GM21515 (cell line): ENCODE results near the gene PRKAR1B.

Experiments
- ATAC-seq: cut with Tn5 transposase; IDR thresholded peaks from one replicate; pipeline ENCODE4 v1.9.1; 2021; ENCODE audit not compliant: unreplicated experiment

PRKAR1B gene

DNA sequence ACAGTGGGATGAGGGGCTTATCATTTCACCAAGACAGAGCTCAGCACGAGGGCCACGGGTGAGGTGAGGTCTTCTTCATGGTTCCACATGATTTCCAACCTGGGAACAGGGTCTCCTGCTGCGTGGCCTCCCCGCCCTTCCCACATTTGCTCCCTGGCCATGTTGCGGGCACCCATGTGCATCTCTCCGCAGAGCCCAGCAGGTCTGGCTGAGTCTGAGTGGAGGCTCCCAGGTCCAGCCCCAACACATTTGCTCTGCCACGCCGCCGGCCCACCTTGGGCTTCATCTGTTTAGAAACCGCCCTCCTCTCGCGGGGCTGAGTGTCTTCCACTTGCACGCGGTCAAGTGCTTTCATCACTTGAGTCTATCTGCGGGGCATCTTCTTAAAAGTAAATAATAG lies 14.8 kb upstream of the PRKAR1B start:
- no peak for ATAC-seq

GRCh38 chr7:741191-741671 lies 14.2 kb upstream of the PRKAR1B start:
- no peak for ATAC-seq

GRCh38 chr7:739983-740942 lies 13.2 kb upstream of the PRKAR1B start:
- no peak for ATAC-seq

DNA sequence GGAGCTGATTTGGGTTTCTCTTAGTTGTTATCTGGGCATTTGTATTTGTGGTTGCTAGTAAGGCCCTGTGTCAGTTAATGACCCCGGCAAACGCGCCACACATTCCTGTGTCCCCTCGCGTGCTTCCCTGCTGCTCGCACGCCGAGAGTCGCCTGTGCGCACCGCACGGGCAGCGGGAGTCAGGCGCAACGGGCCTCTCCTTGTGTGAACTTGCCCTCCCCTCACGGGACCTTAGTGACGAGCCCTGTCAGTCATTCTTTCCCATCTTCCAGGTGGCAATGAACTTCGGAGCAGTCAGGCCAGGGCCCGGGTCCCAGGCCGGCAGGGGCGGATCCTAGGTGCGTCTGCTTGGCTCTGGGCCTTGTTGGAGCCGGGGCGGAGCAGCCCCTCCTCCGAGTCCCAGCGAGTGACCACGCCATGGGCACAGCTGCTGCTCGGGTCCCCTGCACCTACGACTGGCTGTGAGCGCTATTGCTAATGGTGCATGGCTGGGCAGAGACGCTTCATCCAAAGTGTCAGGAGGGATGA lies 12.4 kb upstream of the PRKAR1B start:
- no peak for ATAC-seq

GRCh38 chr7:738723-739454 lies 11.8 kb upstream of the PRKAR1B start:
- ATAC-seq, result no peak

DNA sequence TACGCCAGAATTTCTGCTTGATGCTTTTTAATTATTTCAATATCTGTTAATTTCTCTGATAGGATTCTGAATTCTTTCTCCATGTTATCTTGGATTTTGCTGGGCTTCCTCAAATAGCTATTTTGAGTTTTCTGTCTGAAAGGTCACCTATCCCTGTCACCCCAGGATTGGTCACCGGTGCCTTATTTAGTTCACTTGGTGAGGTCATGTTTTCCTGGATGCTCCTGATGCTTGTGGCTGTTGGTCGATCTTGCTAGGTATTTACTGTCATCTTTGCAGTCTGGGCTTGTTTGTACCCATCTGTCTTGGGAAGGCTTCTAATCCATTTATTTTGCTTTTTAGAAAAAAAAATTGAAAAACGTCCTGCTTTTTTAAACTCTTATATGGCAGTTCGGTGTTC lies 11.2 kb upstream of the PRKAR1B start:
- no peak for ATAC-seq

DNA sequence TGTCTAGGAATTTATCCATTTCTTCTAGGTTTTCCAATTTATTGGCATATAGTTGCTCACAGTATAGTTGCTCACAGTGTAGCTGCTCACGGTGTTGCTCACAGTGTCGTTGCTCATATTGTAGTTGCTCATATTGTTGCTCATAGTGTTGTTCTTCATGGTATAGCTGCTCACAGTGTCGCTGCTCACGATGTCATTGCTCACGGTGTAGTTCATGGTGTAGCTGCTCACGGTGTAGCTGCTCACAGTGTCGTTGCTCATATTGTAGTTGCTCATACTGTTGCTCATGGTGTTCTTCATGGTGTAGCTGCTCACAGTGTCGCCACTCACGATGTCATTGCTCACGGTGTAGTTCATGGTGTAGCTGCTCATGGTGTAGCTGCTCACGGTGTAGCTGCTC lies 7.7 kb upstream of the PRKAR1B start:
- no peak for ATAC-seq

- ATAC-seq, result no peak
These were observed 7.1 kb upstream of the PRKAR1B start for GRCh38 chr7:734214-734613.

DNA sequence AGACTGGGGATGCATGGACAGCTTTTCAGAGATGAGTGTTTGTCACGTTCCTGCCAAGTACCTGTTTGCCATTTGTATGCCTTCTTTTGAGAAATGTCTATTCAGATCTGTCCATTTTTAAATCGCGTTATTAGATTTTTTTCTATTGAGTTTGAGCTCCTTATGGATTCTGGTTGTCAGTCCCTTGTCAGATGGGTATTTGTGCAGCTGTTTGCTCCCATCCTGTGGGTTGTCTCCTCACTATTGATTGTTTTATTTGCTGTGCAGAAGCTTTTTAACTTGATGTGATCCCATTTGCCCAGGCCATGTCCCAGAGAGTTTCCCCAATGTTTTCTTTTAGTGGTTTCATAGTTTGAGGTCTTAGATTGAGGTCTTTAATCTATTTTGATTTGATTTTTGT lies 5.5 kb upstream of the PRKAR1B start:
- no peak for ATAC-seq

DNA sequence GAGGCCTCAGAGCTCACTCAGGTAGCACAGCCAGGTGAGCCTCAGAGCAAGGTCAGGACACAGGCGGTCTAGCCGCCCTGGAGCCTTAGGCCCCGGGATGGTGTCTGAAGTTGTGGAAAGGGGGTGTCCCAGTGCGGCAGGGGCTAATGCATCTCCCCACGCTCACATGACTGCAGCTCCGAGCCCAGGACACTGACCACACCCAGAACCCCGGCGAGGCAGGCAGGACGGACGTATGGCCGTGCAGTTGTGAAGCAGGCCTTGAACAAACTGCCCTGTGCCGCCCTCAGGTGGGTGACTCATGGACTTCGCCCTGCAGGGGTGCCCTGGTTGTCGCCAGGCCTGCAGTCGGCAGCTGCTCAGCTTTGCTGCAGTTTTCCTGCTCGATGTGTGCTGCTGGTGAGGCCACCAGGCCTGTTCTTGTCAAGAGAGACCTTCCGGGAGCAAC lies 5.0 kb upstream of the PRKAR1B start:
- ATAC-seq, result no peak

GRCh38 chr7:731440-732085 lies 4.5 kb upstream of the PRKAR1B start:
- no peak for ATAC-seq

GRCh38 chr7:730501-731439 lies 3.7 kb upstream of the PRKAR1B start:
- no peak for ATAC-seq

DNA sequence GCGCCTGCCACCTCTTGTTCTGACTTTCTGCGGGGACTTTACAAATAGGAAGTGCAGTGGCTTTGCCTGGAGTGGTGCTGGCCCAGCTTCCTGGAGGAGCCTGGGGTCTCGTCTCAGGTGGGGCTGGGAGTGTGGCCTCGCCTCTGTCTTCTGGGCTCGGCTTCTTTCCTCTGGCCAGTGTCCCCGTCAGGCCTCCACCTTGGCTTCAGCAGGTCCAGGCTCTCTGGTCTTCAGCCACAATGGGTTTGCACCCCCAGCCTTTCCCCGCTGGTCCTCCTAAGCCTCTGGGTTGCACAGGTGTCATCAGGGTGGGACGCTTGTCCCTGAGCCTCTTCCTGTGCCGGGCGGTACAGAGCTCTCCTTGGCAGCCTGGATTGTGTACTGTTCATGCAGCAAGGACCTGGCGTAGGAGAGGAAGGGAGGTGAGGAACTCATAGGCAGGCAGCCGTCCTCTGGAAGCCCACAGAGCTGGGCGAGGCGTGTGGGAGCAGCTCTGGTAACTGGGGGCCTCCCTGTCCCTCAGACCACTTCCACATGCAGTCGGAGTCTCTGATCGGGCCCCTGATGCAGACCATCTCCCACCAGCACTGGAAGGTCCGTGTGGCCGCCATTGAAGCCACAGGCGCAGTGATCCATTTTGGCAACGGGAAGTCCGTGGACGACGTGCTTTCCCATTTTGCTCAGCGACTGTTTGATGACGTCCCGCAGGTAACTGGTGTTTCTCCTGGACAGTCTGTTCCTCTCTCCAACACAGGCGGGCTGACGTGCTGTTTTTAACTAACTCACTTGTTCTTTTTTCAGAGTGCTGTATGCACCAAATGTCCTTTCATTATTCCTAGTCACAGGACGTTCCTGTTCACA lies 2.3 kb upstream of the PRKAR1B start:
- ATAC-seq, result no peak

- no peak for ATAC-seq
These were observed 1.5 kb upstream of the PRKAR1B start for GRCh38 chr7:728602-729001.

DNA sequence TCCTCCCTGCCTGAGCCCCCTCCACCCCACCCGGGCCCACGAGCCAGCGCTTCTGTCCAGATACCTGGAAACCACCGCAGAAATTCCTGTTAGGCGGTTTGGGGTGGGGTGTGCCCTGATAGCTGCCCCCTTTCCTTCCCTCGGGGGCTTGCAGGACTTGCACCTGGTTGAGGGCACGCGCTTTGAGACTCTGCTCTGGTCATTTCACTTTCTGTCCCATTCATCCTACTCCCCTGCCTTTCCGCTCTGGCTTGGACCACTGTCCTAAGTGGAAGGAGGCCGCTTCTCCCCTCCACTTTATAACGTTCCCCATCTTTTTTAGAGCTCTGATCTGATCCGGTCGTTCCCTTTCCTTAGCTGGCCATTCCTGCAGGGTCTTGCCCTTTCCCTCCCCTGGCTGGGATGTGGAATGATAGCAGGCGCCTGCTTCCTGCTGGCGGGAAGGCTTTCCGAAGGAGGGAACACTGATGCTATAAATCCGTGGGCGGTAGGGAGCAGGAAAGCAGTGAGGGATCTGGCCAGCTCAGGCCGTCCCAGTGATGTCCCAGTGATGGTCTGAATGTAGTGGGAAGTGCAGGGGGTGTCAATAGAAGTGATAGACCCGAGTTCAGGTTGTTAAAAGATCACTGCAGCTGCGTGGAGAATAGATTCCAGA lies 852 bp upstream of the PRKAR1B start:
- no peak for ATAC-seq

- no peak for ATAC-seq
These were observed 302 bp downstream of the PRKAR1B start for GRCh38 chr7:726854-727103.

DNA sequence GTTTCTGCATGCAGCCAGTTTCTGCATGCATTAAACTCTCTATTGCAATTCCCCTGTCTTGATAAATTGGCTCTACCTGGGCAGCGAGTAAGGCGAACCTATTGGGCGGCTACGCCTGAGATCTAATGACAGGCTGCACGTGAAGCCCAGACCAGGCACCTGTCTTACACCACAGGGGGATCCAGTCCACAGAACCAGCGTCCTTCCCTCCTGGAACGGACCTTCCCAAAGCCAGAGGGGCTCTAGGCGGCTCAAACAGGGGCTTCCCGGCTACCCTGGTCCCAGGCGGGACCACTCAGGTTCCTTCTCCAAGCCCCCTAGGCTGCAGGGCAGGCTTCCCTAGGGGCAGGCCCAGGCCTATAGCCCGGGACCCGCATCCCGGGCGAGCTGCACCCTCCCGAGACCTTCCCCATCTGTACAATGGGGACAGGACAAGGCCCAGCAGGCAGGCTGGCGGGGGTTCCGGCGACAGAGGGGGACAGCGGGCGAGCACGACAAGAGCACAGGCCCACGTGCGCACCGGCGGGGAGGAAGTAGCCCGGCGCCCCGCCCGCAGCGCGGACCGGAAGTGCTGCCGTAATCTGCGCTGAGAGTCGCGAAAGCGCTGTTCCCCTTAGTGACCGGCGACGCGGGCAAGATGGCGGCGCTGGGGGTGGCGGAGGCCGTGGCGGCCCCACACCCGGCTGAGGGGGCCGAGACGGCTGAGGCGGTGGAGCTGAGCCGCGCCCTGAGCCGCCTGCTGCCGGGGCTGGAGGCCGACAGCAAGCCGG lies 812 bp downstream of the PRKAR1B start, which contains the start of gene DNAAF5:
Gene DNAAF5 (plus strand): TSS at position 616 of the 770 bp plus-strand sequence. CDS start 22 bp downstream, at position 638.
- ATAC-seq, result peak; percentile 80
